ENCODE data around the gene FBXL16. TPM values are rescaled to one million over a fixed set of nuclear protein-coding genes. Genes with fewer than 3 reads are reported as not detected.

Gene FBXL16
- total and polyA plus RNA-seq, 2 experiments from 2014 or later: 8.9 to 12.6 TPM

- no peak overlapping the region for H3K4me3 Mint-ChIP-seq
- ATAC-seq (no peak), DNase-seq (ENCODE audit: low spot score) (no peak)
- no peak for TF ChIP-seq EZH2 (IDR thresholded peaks at IDR 0.05; ENCODE audit: low read depth, unreplicated experiment)
- Histone ChIP-seq H2AFZ (no peak overlapping the region), H3K4me3 (no peak overlapping the region), H3K9me2 (ENCODE audit: insufficient read depth) (no peaks in the 10 kb centered on the region), H3K4me1 (ENCODE audit: insufficient read depth) (peaks cover 5% of the 10 kb centered on the region), H3K27ac (ENCODE audit: low read depth) (no peak overlapping the region), H3K27me3 (ENCODE audit: insufficient read depth) (no peaks in the 10 kb centered on the region), H3K36me3 (ENCODE audit: insufficient read depth) (no peaks in the 10 kb centered on the region), H3K79me2 (replicated peaks; ENCODE audit: insufficient read depth) (no peaks in the 10 kb centered on the region), H3K4me2 (no peak overlapping the region), H3F3A (replicated peaks; ENCODE audit: low read depth) (0 out of 2 replicates have a peak, but pooled peaks cover 5% of the 10 kb centered on the region), H4K20me1 (replicated peaks; ENCODE audit: insufficient read depth) (no peaks in the 10 kb centered on the region)
- H3K27me3 Mint-ChIP-seq (ENCODE audit: insufficient read depth, low read depth, poor library complexity): peaks cover 18% of the 10 kb centered on the region
- no peaks in the 10 kb centered on the region; the same call in 2 of the 3 replicates for H3K9me3 Mint-ChIP-seq
- H3K4me1 Mint-ChIP-seq: peaks cover 21% of the 10 kb centered on the region
- H3K36me3 Mint-ChIP-seq (ENCODE audit: low read depth): no peaks in the 10 kb centered on the region
- H3K27ac Mint-ChIP-seq: no peak overlapping the region
Measured at GRCh38 chr16:747978-748746, 42.6 kb upstream of the FBXL16 start.

GRCh38 chr16:746637-747036 is 41.0 kb upstream of the FBXL16 start:
- DNase-seq (ENCODE audit: low spot score) (no peak), ATAC-seq (no peak)
- Mint-ChIP-seq H3K36me3 (ENCODE audit: low read depth) (no peaks in the 10 kb centered on the region), H3K9me3 (no peaks in the 10 kb centered on the region; the same call in 2 of the 3 replicates), H3K4me3 (no peak overlapping the region), H3K27ac (no peak overlapping the region), H3K27me3 (ENCODE audit: insufficient read depth, low read depth, poor library complexity) (peaks cover 13% of the 10 kb centered on the region), H3K4me1 (peaks cover 10% of the 10 kb centered on the region)
- H3K4me1 ChIP-seq (ENCODE audit: insufficient read depth): no peaks in the 10 kb centered on the region
- no peaks in the 10 kb centered on the region for H3K9me2 ChIP-seq (ENCODE audit: insufficient read depth)
- H4K20me1 ChIP-seq (replicated peaks; ENCODE audit: insufficient read depth): no peaks in the 10 kb centered on the region
- H3K27ac ChIP-seq (ENCODE audit: low read depth): no peak overlapping the region
- no peaks in the 10 kb centered on the region for H3K27me3 ChIP-seq (ENCODE audit: insufficient read depth)
- H2AFZ ChIP-seq: no peak overlapping the region
- no peak overlapping the region for H3K4me2 ChIP-seq
- H3F3A ChIP-seq (replicated peaks; ENCODE audit: low read depth): 0 out of 2 replicates have a peak, but pooled peaks cover 5% of the 10 kb centered on the region
- no peak overlapping the region for H3K4me3 ChIP-seq
- no peaks in the 10 kb centered on the region for H3K79me2 ChIP-seq (replicated peaks; ENCODE audit: insufficient read depth)
- H3K36me3 ChIP-seq (ENCODE audit: insufficient read depth): no peaks in the 10 kb centered on the region
- TF ChIP-seq EZH2phosphoT487 (IDR thresholded peaks at IDR 0.05; ENCODE audit: unreplicated experiment): no peak
- TF ChIP-seq CTCF (conservative IDR thresholded peaks at IDR 0.05; ENCODE audit: low read depth in 2 of 2): no peak
- TF ChIP-seq REST (IDR thresholded peaks at IDR 0.05; ENCODE audit: unreplicated experiment): no peak
- TF ChIP-seq EZH2 (IDR thresholded peaks at IDR 0.05; ENCODE audit: low read depth, unreplicated experiment): no peak
- no peak for TF ChIP-seq NANOG (IDR thresholded peaks at IDR 0.05; ENCODE audit: borderline replicate concordance)
- no peak for TF ChIP-seq ZNF114 (CRISPR knock-in tag; IDR thresholded peaks at IDR 0.05)
- TF ChIP-seq ZNF331 (CRISPR knock-in tag; IDR thresholded peaks at IDR 0.05; ENCODE audit: low read depth): no peak
- no peak for TF ChIP-seq JUNB (IDR thresholded peaks at IDR 0.05; ENCODE audit: unreplicated experiment)
- TF ChIP-seq ETS1 (IDR thresholded peaks at IDR 0.05): no peak
- TF ChIP-seq STAT1 (IDR thresholded peaks at IDR 0.05; ENCODE audit: unreplicated experiment): no peak
- TF ChIP-seq POLR2AphosphoS5 (IDR thresholded peaks at IDR 0.05; ENCODE audit: low read depth): no peak
- TF ChIP-seq CREB1 (CRISPR knock-in tag; IDR thresholded peaks at IDR 0.05; ENCODE audit: low read depth): no peak

Measured in GM23338 (cell line).